ENCODE results near the gene PVALEF.

DNA sequence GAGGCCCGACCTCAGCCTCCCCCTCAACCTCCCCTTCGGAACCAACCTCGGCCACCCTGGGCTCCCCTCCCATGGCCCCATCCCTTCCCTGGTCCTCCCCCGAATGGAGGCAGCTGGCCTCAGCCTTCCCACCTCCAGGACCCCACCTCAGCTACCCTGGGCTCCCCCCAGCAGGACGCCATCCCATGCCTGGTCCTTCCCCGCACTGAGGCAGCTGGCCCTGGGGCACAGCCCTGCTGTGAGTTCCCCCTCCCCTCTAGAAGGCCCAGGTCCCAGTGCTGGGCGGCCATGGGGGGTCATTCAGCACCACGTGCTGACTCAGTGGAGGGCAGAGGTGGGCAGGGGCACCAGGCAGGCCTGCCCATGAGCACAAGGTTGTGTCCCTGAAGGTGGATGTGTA is 28.9 kb upstream of the PVALEF start:
- TF ChIP-seq, protein P1, sequence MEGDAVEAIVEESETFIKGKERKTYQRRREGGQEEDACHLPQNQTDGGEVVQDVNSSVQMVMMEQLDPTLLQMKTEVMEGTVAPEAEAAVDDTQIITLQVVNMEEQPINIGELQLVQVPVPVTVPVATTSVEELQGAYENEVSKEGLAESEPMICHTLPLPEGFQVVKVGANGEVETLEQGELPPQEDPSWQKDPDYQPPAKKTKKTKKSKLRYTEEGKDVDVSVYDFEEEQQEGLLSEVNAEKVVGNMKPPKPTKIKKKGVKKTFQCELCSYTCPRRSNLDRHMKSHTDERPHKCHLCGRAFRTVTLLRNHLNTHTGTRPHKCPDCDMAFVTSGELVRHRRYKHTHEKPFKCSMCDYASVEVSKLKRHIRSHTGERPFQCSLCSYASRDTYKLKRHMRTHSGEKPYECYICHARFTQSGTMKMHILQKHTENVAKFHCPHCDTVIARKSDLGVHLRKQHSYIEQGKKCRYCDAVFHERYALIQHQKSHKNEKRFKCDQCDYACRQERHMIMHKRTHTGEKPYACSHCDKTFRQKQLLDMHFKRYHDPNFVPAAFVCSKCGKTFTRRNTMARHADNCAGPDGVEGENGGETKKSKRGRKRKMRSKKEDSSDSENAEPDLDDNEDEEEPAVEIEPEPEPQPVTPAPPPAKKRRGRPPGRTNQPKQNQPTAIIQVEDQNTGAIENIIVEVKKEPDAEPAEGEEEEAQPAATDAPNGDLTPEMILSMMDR (IDR thresholded peaks at IDR 0.05; ENCODE audit: low read depth, low read length): no peak
- TF ChIP-seq EZH2phosphoT487 (IDR thresholded peaks at IDR 0.05; ENCODE audit: low read depth): no peak
